ENCODE measurements around the gene CDK10. TPM values are rescaled to one million over a fixed set of nuclear protein-coding genes. Genes with fewer than 3 reads are reported as not detected.
"Not testable (repeated sequence)": the region's sequence is repeated elsewhere in the genome, so short reads cannot be mapped to it uniquely, and the experiment has no call there.

CDK10 gene
- total and polyA plus RNA-seq, 7 donors: 17.8 to 96.0 (median 36.0) TPM

DNA sequence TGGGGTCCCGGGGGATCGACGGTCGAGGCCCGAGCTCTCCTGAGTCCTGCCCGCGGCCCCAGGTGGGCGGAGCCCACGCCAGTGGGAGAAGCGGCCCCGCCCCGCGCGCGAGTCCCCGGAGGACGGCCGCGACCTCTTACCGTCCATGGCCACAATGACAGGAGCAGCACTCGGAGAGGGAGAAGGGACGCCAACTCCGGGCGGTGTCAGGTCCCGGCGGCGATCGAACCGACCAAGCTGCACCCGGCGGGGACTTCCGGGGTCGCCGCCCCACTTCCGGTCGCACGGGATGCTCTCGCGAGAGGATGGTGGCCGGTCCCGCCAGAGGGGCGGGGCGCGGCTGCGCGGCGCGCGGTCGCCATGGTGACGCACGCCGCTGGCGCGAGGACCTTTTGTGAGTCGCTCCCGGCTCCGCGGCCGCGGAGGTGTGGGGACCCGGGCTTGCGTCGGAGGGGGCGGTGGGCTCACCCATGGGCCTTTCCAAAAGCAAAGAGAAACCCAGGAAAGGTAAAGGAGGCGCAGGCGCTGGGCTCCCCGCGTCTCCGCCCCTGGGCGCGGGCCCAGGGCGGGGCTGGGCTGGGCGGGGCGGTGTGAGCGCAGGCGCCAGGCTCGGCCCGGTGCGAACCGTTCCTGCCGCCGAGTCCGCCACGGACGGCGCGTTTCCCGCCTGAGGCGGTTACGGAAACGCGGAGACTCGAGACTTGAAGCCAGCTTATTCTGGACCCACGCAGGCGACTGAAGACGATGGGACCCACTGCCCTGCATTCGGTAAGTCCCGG lies 28.9 kb upstream of the CDK10 start, which contains the start of the genes CHMP1A and SPATA33:
CHMP1A (minus strand) TSS at position 267 of the 779 bp plus-strand sequence; CDS start at position 147, 120 bp downstream.
SPATA33 (plus strand) TSS at position 395 of the 779 bp plus-strand sequence; CDS start at position 471, 76 bp downstream.
- peak within 1 kb of the TSS; percentile 83 to 86 (median 84) for H3K27ac ChIP-seq
- 0 to 1% methylated on average over 99 of the region's 99 CpGs for WGBS, 2 donors
- no peaks in the 10 kb centered on the region for H3K27me3 ChIP-seq
- no peak for TF ChIP-seq EP300 (IDR thresholded peaks at IDR 0.05)
- TF ChIP-seq, protein P1, sequence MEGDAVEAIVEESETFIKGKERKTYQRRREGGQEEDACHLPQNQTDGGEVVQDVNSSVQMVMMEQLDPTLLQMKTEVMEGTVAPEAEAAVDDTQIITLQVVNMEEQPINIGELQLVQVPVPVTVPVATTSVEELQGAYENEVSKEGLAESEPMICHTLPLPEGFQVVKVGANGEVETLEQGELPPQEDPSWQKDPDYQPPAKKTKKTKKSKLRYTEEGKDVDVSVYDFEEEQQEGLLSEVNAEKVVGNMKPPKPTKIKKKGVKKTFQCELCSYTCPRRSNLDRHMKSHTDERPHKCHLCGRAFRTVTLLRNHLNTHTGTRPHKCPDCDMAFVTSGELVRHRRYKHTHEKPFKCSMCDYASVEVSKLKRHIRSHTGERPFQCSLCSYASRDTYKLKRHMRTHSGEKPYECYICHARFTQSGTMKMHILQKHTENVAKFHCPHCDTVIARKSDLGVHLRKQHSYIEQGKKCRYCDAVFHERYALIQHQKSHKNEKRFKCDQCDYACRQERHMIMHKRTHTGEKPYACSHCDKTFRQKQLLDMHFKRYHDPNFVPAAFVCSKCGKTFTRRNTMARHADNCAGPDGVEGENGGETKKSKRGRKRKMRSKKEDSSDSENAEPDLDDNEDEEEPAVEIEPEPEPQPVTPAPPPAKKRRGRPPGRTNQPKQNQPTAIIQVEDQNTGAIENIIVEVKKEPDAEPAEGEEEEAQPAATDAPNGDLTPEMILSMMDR (IDR thresholded peaks at IDR 0.05): no peak
- TF ChIP-seq POLR2A (IDR thresholded peaks at IDR 0.05): peak; percentile 23 to 25
- TF ChIP-seq POLR2AphosphoS5 (IDR thresholded peaks at IDR 0.05): peak; percentile 72 to 92 (median 84)
- H3K4me1 ChIP-seq: peaks cover 0 to 28% (median 23%) of the 10 kb centered on the region in 4 donors
- peak within 1 kb of the TSS; percentile 93 to 99 (median 97) for H3K4me3 ChIP-seq
- peak; percentile 94 for DNase-seq
- H3K9me3 ChIP-seq: no peaks in the 10 kb centered on the region
- H3K36me3 ChIP-seq: peaks cover 0 to 16% (median 0%) of the 10 kb centered on the region in 4 donors
- intact Hi-C loops (cut with DNase I): loop anchor here (2.0 to 5.0 kb wide), 2 partner anchors 65 to 97 kb away; partner anchors contain the start of genes RPL13, VPS9D1 and ZNF276

GRCh38 chr16:89658221-89658879 lies 28.1 kb upstream of the CDK10 start:
- no peak for DNase-seq
- TF ChIP-seq, protein P1 (IDR thresholded peaks at IDR 0.05): no peak
- TF ChIP-seq EP300 (IDR thresholded peaks at IDR 0.05) (no peak), POLR2A (IDR thresholded peaks at IDR 0.05) (no peak), POLR2AphosphoS5 (IDR thresholded peaks at IDR 0.05) (peak in 1 of 4 donors; percentile 2)
- Histone ChIP-seq H3K4me1 (peaks cover 0 to 28% (median 23%) of the 10 kb centered on the region in 4 donors), H3K4me3 (peak overlapping the region; percentile 93 to 99 (median 97)), H3K27me3 (no peaks in the 10 kb centered on the region), H3K27ac (peak overlapping the region; percentile 83 to 86 (median 84)), H3K36me3 (peaks cover 0 to 23% (median 1%) of the 10 kb centered on the region in 4 donors), H3K9me3 (no peaks in the 10 kb centered on the region)
- intact Hi-C loops (cut with DNase I): loop anchor here (5.0 kb wide), 1 partner anchor 64 kb away; the partner anchor contains the start of genes VPS9D1 and ZNF276
- 9 to 20% methylated on average over 27 of the region's 27 CpGs for WGBS, 2 donors

DNA sequence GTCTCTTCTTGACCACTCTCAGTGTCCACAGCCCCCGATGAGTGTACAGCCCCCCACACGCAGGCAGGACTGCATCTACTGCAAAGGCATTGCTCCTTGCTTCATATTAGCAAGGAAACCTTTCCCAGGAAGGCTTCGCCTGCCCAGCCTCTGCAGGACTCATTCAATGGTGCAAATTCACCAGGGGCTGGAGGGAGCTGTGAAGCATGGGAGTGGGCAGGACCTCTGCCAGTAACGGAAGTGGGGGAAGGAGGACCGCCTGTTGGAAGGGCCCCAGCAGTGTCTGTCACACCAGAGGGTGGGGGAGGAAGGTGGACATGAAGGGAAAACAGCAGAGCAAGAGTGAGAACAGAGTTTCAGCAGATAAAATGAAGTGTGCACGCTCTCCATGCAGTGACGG lies 26.3 kb upstream of the CDK10 start:
- TF ChIP-seq, protein P1 (IDR thresholded peaks at IDR 0.05): no peak
- TF ChIP-seq POLR2A (IDR thresholded peaks at IDR 0.05) (no peak), POLR2AphosphoS5 (IDR thresholded peaks at IDR 0.05) (no peak), EP300 (IDR thresholded peaks at IDR 0.05) (no peak)
- intact Hi-C loops (cut with DNase I): no loop called here
- no peak for DNase-seq
- H3K4me1 ChIP-seq: peaks cover 0 to 28% (median 23%) of the 10 kb centered on the region in 4 donors
- peaks cover 0 to 25% (median 4%) of the 10 kb centered on the region in 4 donors for H3K36me3 ChIP-seq
- WGBS, 2 donors: 95% methylated on average over 7 of the region's 7 CpGs
- no peaks in the 10 kb centered on the region for H3K27me3 ChIP-seq
- no peaks in the 10 kb centered on the region for H3K9me3 ChIP-seq
- H3K4me3 ChIP-seq: no peak overlapping the region
- no peak overlapping the region for H3K27ac ChIP-seq

- DNase-seq: no peak
- Histone ChIP-seq H3K4me3 (no peak overlapping the region), H3K27ac (no peak overlapping the region), H3K36me3 (peaks cover 0 to 25% (median 4%) of the 10 kb centered on the region in 4 donors), H3K27me3 (no peaks in the 10 kb centered on the region), H3K4me1 (peaks cover 0 to 24% (median 20%) of the 10 kb centered on the region in 4 donors), H3K9me3 (no peaks in the 10 kb centered on the region)
- 96 to 97% methylated on average over 9 of the region's 9 CpGs for WGBS, 2 donors
- intact Hi-C loops (cut with DNase I): no loop called here
- no peak for TF ChIP-seq POLR2A (IDR thresholded peaks at IDR 0.05)
- TF ChIP-seq, protein P1 (IDR thresholded peaks at IDR 0.05): no peak
- TF ChIP-seq POLR2AphosphoS5 (IDR thresholded peaks at IDR 0.05): no peak
- no peak for TF ChIP-seq EP300 (IDR thresholded peaks at IDR 0.05)
Measured at GRCh38 chr16:89661215-89661614, 25.3 kb upstream of the CDK10 start.

- H3K9me3 ChIP-seq; H3K4me1 ChIP-seq; DNase-seq; H3K27ac ChIP-seq; intact Hi-C loops (cut with DNase I); H3K4me3 ChIP-seq; H3K27me3 ChIP-seq: not testable (repeated sequence)
- peaks cover 0 to 25% (median 4%) of the 10 kb centered on the region in 4 donors for H3K36me3 ChIP-seq
- WGBS, 2 donors: 83 to 87% methylated on average over 10 of the region's 11 CpGs
Measured at GRCh38 chr16:89664238-89664637, 22.3 kb upstream of the CDK10 start.

- WGBS, 2 donors: 62 to 66% methylated on average over 7 of the region's 7 CpGs
Measured at GRCh38 chr16:89667000-89667399, 19.5 kb upstream of the CDK10 start.

More at GRCh38 chr16:89667000-89667399, 19.5 kb upstream of the CDK10 start:
- intact Hi-C loops (cut with DNase I); H3K27me3 ChIP-seq; H3K4me1 ChIP-seq; DNase-seq; H3K9me3 ChIP-seq; H3K27ac ChIP-seq; H3K4me3 ChIP-seq: not testable (repeated sequence)
- H3K36me3 ChIP-seq: peaks cover 0 to 13% (median 4%) of the 10 kb centered on the region in 4 donors
